ENCODE measurements around the gene RALGPS1.

GRCh38 chr9:127053057-127053821 is 138.7 kb downstream of the RALGPS1 start:
- TF ChIP-seq REST (IDR thresholded peaks at IDR 0.05; ENCODE audit: low read depth, low read length) (no peak), RAD21 (IDR thresholded peaks at IDR 0.05; ENCODE audit: low read length) (no peak), SIN3A (IDR thresholded peaks at IDR 0.05; ENCODE audit: borderline replicate concordance, low read depth, low read length) (no peak)
- TF ChIP-seq, protein P1, sequence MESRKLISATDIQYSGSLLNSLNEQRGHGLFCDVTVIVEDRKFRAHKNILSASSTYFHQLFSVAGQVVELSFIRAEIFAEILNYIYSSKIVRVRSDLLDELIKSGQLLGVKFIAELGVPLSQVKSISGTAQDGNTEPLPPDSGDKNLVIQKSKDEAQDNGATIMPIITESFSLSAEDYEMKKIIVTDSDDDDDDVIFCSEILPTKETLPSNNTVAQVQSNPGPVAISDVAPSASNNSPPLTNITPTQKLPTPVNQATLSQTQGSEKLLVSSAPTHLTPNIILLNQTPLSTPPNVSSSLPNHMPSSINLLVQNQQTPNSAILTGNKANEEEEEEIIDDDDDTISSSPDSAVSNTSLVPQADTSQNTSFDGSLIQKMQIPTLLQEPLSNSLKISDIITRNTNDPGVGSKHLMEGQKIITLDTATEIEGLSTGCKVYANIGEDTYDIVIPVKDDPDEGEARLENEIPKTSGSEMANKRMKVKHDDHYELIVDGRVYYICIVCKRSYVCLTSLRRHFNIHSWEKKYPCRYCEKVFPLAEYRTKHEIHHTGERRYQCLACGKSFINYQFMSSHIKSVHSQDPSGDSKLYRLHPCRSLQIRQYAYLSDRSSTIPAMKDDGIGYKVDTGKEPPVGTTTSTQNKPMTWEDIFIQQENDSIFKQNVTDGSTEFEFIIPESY (IDR thresholded peaks at IDR 0.05; ENCODE audit: borderline replicate concordance, low read depth), result no peak
